Activated CD4-positive, alpha-beta memory T cell treated with anti-CD3 and anti-CD28 coated beads, Interleukin-2, amount 10 ng/mL, durations not matched to agents 7 days and 5 days (primary cell): ENCODE results near the gene SPATA16. TPM values are rescaled to one million over a fixed set of nuclear protein-coding genes. Genes with fewer than 3 reads are reported as not detected.
"Not testable (repeated sequence)": the region's sequence is repeated elsewhere in the genome, so short reads cannot be mapped to it uniquely, and the experiment has no call there.

Experiments used
- CTCF ChIA-PET: fragments of 350-600 bp; sonication (Branson Sonifier 250); formaldehyde crosslinking; loops from one replicate; lab custom pipeline; 2021; ENCODE audit warnings: antibody characterized with exemption, inconsistent platforms; lab: Charles Lee
- POLR2A ChIA-PET: fragments of 350-600 bp; sonication (Branson Sonifier 250); formaldehyde crosslinking; loops from one replicate; lab custom pipeline; 2021; ENCODE audit warnings: antibody characterized with exemption; lab: Charles Lee
- DNase-seq: peaks from one replicate; pipeline ENCODE4 v3.0.0-alpha.2; 2020
- H3K27ac Mint-ChIP-seq: one replicate; pipeline ENCODE4 v1.8.0; 2021; ENCODE audit warnings: mild to moderate bottlenecking, mixed read lengths
- H3K27me3 Mint-ChIP-seq: one replicate; pipeline ENCODE4 v1.8.0; 2021; ENCODE audit warnings: mixed read lengths
- H3K36me3 Mint-ChIP-seq: one replicate; pipeline ENCODE4 v1.8.0; 2021; ENCODE audit warnings: low read depth, mixed read lengths
- H3K4me1 Mint-ChIP-seq: one replicate; pipeline ENCODE4 v1.8.0; 2021; ENCODE audit warnings: mixed read lengths
- H3K4me3 Mint-ChIP-seq: one replicate; pipeline ENCODE4 v1.8.0; 2021; ENCODE audit warnings: mild to moderate bottlenecking, mixed read lengths
- H3K9me3 Mint-ChIP-seq: one replicate; pipeline ENCODE4 v1.8.0; 2021; ENCODE audit warnings: mixed read lengths
- total RNA-seq, 2 experiments: library from RNA; stranded (reverse); gene quantifications; one replicate each; pipeline ENCODE4 v1.2.3, GENCODE V29; 2021

Gene SPATA16
- total RNA-seq, 2 experiments from 2014 or later = not detected

DNA sequence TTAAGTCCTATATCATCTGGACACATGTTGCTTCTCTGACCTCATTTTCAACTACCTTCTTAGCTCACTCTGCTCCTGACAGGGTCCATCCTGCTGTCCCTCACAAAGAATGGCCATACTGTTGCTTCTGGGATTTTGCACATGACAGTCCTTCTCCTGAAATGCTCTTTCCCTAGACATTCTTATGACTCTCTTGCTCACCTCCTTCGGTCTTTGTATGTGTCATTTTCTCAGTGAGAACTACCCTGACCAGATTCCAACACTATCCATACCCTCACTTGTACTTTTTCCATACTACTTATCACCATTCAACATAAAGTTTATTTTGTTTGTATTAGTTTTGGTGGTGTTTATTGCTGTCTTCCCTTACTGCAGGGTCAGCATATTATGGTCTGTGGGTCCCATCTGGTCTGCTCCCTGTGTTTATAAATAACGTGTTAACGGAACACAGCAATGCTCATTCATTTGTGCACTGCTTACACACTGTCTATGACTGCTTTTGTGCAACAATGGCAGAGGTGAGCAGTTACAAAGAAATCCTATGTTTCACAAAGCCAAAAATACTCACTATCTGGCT, 159.5 kb downstream of the SPATA16 start:
- H3K4me3 Mint-ChIP-seq = no peak overlapping the region
- no peaks in the 10 kb centered on the region for H3K4me1 Mint-ChIP-seq
- CTCF ChIA-PET = no interaction called here
- POLR2A ChIA-PET = no interaction called here
- H3K27me3 Mint-ChIP-seq = no peaks in the 10 kb centered on the region
- no peaks in the 10 kb centered on the region for H3K9me3 Mint-ChIP-seq
- H3K36me3 Mint-ChIP-seq = no peaks in the 10 kb centered on the region
- H3K27ac Mint-ChIP-seq = no peak overlapping the region
- no peak for DNase-seq

DNA sequence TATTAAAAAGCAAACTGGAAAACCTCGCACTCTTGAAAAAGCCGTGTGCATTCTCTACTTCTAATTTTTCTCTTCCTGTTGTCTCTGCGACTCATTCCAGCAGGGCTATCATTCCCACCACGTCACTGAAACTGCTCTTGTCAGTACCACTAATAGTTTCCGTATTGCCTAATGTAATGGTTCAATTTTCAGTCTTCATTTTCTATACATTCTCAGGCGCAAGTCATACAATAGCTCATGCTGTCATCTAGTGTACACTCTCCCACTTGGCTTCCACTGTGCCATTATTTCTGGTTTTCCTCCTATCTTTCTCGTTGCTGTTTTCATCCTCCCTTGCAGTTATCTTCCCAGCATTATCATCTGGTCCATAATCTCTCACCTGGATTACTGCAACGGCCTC, 160.2 kb downstream of the SPATA16 start:
- Mint-ChIP-seq H3K4me3 (no peak overlapping the region), H3K9me3 (no peaks in the 10 kb centered on the region), H3K27me3 (no peaks in the 10 kb centered on the region), H3K36me3 (no peaks in the 10 kb centered on the region), H3K27ac (no peak overlapping the region), H3K4me1 (no peaks in the 10 kb centered on the region)
- POLR2A ChIA-PET = no interaction called here
- no peak for DNase-seq
- CTCF ChIA-PET = no interaction called here

DNA sequence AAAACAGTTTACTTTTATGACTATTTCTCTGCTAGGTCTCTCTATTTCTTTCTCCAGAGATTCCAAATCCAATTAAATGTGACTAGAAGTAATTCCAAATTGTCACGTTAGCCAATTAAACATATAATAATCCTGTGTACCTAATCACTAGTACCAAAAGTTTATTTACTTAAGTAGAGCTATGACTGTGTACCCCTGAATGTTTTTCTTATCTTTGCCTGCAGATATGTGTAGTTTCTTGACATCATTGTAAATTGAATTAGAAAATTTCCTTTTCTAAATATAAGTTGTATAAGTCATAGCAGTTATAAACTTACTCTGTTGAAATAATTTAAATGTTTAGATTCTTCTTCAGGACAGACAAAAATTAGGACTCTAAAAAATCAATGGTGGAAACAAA, 163.3 kb downstream of the SPATA16 start:
- Mint-ChIP-seq H3K4me1 (no peaks in the 10 kb centered on the region), H3K27ac (no peak overlapping the region), H3K4me3 (no peak overlapping the region), H3K27me3 (no peaks in the 10 kb centered on the region), H3K36me3 (no peaks in the 10 kb centered on the region), H3K9me3 (no peaks in the 10 kb centered on the region)
- ChIA-PET CTCF (no interaction called here), POLR2A (no interaction called here)
- no peak for DNase-seq

DNA sequence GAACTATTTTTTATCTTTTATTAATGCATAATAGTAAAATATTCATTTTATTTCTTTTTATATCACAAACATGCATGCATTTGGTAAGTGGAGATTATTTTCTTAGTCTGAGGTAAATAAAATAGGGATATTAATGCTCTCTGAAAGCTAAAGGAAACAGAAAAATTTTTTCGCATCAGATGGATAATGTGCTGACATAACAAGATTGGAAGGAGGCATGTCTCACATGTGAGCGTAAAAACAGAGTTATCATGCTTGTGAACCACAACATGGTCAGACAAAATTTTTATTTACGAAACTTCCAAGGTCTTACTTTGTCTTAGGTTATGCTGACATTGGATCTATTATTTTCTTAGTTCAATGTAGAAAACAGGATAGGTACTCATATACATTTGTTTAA, 166.1 kb downstream of the SPATA16 start:
- H3K4me1 Mint-ChIP-seq = no peaks in the 10 kb centered on the region

DNA sequence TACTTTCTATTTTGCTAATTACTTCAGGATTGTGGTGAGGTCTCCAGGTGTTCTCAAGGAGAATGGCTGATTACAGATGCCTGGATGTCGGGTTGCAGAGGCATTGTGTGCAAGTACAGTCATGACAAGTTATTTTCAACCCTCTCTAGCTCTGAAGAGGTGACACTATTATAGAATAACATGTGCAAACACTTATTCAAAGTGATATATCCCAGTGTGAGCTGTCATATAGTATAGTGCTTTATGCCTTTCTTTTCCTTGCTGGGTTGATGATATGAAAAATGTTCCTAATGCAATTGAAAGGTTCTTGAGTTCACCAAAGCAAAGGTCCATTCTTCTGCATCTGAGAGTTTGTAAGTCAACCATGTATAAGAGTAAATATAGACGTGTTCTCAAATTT, 167.2 kb downstream of the SPATA16 start:
- Mint-ChIP-seq H3K27me3 (no peaks in the 10 kb centered on the region), H3K4me3 (no peak overlapping the region), H3K4me1 (no peaks in the 10 kb centered on the region), H3K9me3 (no peaks in the 10 kb centered on the region), H3K27ac (no peak overlapping the region), H3K36me3 (no peaks in the 10 kb centered on the region)
- ChIA-PET CTCF (interaction anchor here (0.6 kb wide), 1 partner anchor 367 kb away, joined by 3 read pairs; no protein-coding TSS in a partner anchor), POLR2A (no interaction called here)
- DNase-seq = no peak

More for the DNA sequence above, 166.1 kb downstream of the SPATA16 start:
- no peaks in the 10 kb centered on the region for H3K27me3 Mint-ChIP-seq
- H3K36me3 Mint-ChIP-seq = no peaks in the 10 kb centered on the region
- CTCF ChIA-PET = no interaction called here
- POLR2A ChIA-PET = no interaction called here
- H3K4me3 Mint-ChIP-seq = no peak overlapping the region
- no peak for DNase-seq
- H3K9me3 Mint-ChIP-seq = no peaks in the 10 kb centered on the region
- no peak overlapping the region for H3K27ac Mint-ChIP-seq

DNA sequence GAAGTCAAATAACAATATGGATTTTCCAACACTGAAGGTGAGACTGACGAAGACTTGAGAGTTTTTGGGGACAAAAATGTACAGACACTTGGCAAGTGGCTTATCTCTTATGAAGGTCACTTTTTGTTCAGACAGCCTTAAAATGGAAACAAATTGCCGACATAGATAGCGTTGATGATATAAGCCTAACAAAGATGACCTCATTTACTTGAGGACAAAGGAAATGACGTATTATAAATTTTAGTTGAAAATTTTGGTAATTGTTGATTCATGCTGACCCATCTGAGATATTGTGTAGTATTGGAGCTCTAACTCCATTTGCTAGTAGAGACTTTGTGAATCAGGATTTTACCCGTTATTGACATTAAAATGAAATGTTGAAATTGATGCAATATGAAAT, 168.3 kb downstream of the SPATA16 start:
- no peaks in the 10 kb centered on the region for H3K36me3 Mint-ChIP-seq
- ChIA-PET CTCF (no interaction called here), POLR2A (no interaction called here)

DNA sequence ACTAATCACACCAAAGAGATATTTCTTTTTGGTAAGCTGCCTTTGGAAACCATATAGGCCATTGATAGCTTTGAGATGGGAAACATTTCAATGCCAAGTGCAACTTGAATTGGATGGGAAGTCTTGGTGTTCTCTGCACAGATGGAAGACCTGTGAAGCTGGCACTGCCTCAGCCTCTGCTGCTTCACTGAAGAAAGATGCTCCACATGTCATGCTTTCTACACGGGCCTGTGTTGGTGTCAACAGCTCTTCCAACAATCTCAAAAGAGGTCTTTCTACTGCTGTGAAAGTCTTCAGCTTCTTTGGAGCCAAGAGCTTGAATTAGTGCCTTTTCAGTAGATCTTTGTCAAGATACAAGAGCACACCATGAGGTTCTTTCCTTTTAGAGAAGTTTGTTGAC, 169.0 kb downstream of the SPATA16 start:
- H3K36me3 Mint-ChIP-seq = no peaks in the 10 kb centered on the region
- H3K27ac Mint-ChIP-seq = no peak overlapping the region
- POLR2A ChIA-PET = no interaction called here
- CTCF ChIA-PET = interaction anchor here (0.6 kb wide), 1 partner anchor 11 kb away, joined by 3 read pairs; no protein-coding TSS in a partner anchor
- no peaks in the 10 kb centered on the region for H3K27me3 Mint-ChIP-seq
- H3K4me3 Mint-ChIP-seq = no peak overlapping the region
- H3K9me3 Mint-ChIP-seq = no peaks in the 10 kb centered on the region
- no peaks in the 10 kb centered on the region for H3K4me1 Mint-ChIP-seq
- no peak for DNase-seq

More for the DNA sequence above, 168.3 kb downstream of the SPATA16 start:
- Mint-ChIP-seq H3K4me1 (no peaks in the 10 kb centered on the region), H3K4me3 (no peak overlapping the region), H3K27me3 (no peaks in the 10 kb centered on the region), H3K9me3 (no peaks in the 10 kb centered on the region), H3K27ac (no peak overlapping the region)
- DNase-seq = no peak

DNA sequence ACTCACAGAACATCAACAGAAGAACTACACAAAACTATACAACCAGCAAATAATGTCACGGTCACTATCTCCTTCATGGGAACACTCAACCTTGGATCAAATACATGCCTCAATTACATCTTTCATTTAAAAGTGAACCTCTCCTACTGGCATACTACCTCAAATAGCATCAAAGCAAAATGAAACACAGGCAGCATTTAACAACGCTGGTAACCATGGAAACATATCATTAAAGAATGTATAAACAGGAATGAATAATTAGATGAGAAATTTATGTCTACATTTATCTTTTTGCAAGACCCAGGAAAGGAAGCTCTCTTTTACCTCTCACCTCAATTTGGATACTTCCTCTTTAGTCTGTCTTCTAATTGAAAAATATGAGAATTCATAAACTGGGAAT, 172.4 kb downstream of the SPATA16 start:
- Mint-ChIP-seq H3K36me3 (no peaks in the 10 kb centered on the region), H3K27me3 (no peaks in the 10 kb centered on the region), H3K4me3 (no peak overlapping the region), H3K4me1 (no peaks in the 10 kb centered on the region), H3K27ac (no peak overlapping the region), H3K9me3 (no peaks in the 10 kb centered on the region)
- CTCF ChIA-PET = no interaction called here
- POLR2A ChIA-PET = no interaction called here
- DNase-seq = no peak

DNA sequence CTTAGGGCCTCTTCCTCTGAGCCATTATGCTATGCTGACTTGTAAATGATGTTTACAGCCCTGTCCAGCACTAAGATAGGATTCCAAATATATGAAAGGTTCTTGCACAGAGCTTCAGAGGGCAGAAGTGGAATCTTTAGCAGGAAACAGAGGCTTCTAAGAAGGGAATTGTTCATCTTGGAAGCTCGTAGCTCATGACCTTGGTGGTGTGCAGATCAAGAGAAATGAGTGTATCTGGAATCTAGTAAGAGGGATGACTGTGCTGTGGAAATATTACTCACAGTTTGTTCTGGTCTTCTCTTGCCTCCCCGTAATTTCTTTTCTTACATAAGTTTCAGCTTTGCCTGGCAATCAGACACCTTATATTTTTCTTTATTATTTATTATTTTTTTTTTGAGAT, 175.8 kb downstream of the SPATA16 start:
- Mint-ChIP-seq H3K9me3 (no peaks in the 10 kb centered on the region), H3K4me3 (no peak overlapping the region), H3K27me3 (no peaks in the 10 kb centered on the region), H3K27ac (no peak overlapping the region), H3K36me3 (no peaks in the 10 kb centered on the region), H3K4me1 (no peaks in the 10 kb centered on the region)
- no peak for DNase-seq
- POLR2A ChIA-PET = no interaction called here
- CTCF ChIA-PET = no interaction called here

DNA sequence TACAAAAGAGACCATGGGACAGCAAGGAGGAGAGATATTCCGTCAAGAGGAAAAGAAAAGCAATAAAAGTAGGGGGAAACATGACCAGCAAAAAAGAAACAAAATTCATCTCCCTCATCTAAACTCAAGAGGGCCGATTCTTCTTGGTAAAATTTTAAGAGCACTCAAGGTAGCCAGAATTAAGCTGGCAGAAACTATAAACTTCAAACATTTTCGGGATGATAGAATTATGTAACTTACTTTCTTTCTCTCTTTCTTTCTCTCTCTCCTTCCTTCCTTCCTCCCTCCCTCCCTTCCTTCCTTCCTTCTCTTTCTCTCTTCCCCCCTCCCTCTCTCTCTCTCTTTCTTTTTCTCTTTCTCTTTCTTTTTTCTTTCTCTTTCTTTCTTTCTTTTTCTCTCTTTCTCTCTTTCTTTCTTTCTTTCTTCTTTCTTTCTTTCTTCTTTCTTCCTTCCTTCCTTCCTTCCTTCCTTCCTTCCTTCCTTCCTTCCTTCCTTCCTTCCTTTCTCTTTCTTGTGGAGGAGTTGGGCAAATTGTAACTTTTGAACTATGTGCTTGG, 180.3 kb downstream of the SPATA16 start:
- H3K36me3 Mint-ChIP-seq, H3K4me3 Mint-ChIP-seq, H3K9me3 Mint-ChIP-seq, DNase-seq, POLR2A ChIA-PET, H3K27me3 Mint-ChIP-seq, H3K4me1 Mint-ChIP-seq, H3K27ac Mint-ChIP-seq, CTCF ChIA-PET: not testable (repeated sequence)

DNA sequence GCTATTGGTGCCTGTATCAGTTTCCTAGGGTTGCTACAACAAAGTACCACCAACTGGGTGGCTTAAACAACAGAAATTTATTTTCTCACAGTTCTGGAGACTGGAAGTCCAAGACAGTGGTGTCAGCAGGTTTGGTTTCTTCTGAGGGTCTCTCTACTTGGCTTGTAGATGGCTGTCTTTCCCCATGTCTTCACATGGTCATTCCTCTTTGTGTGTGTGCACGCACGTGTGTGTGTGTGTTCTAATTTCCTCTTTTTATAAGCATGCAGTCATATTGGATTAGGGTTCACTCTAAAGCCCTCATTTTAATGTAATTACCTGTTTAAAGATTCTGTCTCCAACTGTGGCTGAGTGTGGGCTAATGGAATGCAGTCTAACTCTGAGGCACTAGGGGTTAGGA, 182.5 kb downstream of the SPATA16 start:
- Mint-ChIP-seq H3K27me3 (no peaks in the 10 kb centered on the region), H3K4me3 (no peak overlapping the region), H3K4me1 (no peaks in the 10 kb centered on the region), H3K9me3 (no peaks in the 10 kb centered on the region), H3K36me3 (no peaks in the 10 kb centered on the region), H3K27ac (no peak overlapping the region)
- ChIA-PET POLR2A (no interaction called here), CTCF (no interaction called here)
- no peak for DNase-seq

DNA sequence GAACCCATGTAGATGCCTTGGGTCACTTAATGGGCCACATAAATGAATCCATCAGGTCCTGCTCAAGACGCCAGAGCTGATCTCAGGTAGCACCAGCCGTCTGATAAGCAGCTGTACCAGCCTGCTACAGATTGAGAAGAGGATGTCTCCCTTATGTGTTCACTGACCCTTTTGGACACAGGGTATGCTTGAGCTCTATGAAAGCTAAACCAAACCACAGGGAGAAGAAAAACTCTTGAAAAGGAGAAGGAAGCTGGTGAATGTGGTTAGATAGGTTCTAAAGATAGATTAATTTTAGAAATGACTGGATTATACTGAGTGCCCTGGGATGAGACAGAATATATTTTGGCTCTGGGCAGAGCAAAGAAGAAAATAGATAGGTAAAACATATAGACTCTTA, 187.5 kb downstream of the SPATA16 start:
- no peaks in the 10 kb centered on the region for H3K36me3 Mint-ChIP-seq
- H3K27ac Mint-ChIP-seq = no peak overlapping the region
- no peaks in the 10 kb centered on the region for H3K27me3 Mint-ChIP-seq
- ChIA-PET CTCF (no interaction called here), POLR2A (no interaction called here)
- no peak for DNase-seq
- no peaks in the 10 kb centered on the region for H3K9me3 Mint-ChIP-seq
- no peak overlapping the region for H3K4me3 Mint-ChIP-seq
- no peaks in the 10 kb centered on the region for H3K4me1 Mint-ChIP-seq

DNA sequence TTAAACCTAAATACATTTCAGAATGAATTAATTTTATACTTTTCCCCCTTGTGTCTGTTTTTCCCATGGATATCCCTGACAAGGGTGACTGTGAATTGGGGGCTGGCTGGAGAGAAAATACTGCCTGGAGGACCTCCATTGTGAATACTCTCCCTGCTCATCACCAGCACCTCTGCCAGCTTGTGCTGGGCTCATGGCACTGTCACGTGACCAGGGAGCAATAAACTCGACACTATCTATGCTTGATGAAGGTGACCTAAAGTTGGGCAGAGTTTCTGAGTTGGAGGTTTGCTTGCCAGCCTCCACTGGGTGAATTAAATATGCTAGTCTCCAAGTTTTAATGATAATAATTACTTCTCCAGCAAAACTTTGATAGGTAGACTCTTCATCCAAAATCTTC, 189.5 kb downstream of the SPATA16 start:
- Mint-ChIP-seq H3K9me3 (peaks cover 2% of the 10 kb centered on the region), H3K27me3 (no peaks in the 10 kb centered on the region), H3K4me3 (no peak overlapping the region), H3K27ac (no peak overlapping the region), H3K4me1 (no peaks in the 10 kb centered on the region), H3K36me3 (no peaks in the 10 kb centered on the region)
- POLR2A ChIA-PET = no interaction called here
- no peak for DNase-seq
- CTCF ChIA-PET = no interaction called here

DNA sequence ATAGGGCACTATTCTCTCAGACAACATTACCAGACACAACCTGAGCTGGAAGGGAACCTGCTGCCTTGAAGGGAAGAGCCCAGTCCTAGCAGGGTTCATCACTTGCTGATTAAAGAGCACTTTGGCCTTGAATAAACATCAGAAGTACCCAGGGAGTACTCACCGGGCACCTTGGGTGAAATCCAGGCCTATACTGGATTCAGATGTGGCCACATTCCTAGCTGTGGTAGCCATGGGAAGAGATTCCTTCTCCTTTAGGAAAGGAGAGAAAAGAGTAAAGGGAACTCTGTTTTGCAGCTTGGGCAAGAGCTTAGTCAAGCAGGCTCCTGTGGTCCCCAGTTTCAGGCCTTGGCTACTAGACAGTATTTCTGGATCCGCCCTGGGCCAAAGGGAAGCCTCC, 195.0 kb downstream of the SPATA16 start:
- CTCF ChIA-PET = no interaction called here
- POLR2A ChIA-PET = no interaction called here
- Mint-ChIP-seq H3K4me1 (no peaks in the 10 kb centered on the region), H3K4me3 (no peak overlapping the region), H3K36me3 (no peaks in the 10 kb centered on the region), H3K27me3 (no peaks in the 10 kb centered on the region), H3K27ac (no peak overlapping the region), H3K9me3 (peaks cover 2% of the 10 kb centered on the region)
- no peak for DNase-seq
